Fibroblast of pulmonary artery (primary cell): ENCODE data around the gene WDFY1.

Source experiments
- DNase-seq: peaks from one replicate; pipeline ENCODE4 v3.0.0-alpha.2; 2010; ENCODE audit warnings: low read depth
- H3K4me3 ChIP-seq: replicated peaks from 2 replicates; pipeline ENCODE4 v1.5.1; 2011; ENCODE audit warnings: low read depth, mild to moderate bottlenecking, control low read depth, low read length, moderate library complexity
- TF ChIP-seq, protein P1 (sequence below): IDR thresholded peaks from 2 replicates; pipeline ENCODE4 v1.5.1; 2011; ENCODE audit warnings: mild to moderate bottlenecking, control low read depth, low read length, inconsistent platforms; ENCODE audit errors: missing control alignments

WDFY1 gene

DNA sequence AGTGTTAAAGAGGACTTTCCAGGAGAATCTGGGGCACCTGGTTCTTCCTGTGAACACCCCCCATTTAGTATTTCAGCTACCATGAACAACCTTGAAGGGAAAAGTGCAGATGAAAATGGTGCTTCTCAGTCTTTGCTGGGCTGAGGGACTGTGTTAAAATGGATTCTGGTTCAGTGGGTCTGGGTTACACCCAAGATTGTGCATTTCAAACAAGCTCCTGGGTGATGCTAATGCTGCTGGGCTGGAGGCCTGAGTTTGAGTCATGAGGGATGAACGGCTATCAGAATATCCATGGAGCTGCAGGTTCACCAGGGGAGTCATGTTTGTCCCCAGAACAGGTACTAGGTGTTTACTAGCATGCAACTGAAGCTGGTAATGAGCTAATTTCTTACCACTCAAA lies 36.1 kb upstream of the WDFY1 start:
- TF ChIP-seq, protein P1, sequence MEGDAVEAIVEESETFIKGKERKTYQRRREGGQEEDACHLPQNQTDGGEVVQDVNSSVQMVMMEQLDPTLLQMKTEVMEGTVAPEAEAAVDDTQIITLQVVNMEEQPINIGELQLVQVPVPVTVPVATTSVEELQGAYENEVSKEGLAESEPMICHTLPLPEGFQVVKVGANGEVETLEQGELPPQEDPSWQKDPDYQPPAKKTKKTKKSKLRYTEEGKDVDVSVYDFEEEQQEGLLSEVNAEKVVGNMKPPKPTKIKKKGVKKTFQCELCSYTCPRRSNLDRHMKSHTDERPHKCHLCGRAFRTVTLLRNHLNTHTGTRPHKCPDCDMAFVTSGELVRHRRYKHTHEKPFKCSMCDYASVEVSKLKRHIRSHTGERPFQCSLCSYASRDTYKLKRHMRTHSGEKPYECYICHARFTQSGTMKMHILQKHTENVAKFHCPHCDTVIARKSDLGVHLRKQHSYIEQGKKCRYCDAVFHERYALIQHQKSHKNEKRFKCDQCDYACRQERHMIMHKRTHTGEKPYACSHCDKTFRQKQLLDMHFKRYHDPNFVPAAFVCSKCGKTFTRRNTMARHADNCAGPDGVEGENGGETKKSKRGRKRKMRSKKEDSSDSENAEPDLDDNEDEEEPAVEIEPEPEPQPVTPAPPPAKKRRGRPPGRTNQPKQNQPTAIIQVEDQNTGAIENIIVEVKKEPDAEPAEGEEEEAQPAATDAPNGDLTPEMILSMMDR, result no peak
- no peak overlapping the region for H3K4me3 ChIP-seq
- DNase-seq, result no peak

DNA sequence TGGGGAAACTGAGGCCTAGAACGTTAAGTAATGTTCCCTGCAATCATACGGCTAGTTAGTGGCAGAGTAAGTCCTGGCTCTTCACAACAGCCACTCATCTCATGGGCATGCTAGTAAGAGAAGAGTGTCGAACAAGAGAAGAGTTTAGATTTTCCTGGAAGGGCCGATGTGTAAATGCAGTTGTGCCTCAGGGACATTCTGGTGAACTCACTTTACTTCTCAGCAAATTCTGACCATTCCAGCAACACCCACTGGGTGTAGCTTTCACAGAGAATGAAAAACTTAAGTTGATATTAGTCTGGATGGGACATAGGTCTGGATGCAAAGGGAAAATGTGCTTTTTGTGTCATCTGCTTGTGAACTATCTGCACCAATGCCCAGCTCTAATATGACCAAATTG lies 35.7 kb upstream of the WDFY1 start:
- no peak overlapping the region for H3K4me3 ChIP-seq
- TF ChIP-seq, protein P1, result no peak
- no peak for DNase-seq

DNA sequence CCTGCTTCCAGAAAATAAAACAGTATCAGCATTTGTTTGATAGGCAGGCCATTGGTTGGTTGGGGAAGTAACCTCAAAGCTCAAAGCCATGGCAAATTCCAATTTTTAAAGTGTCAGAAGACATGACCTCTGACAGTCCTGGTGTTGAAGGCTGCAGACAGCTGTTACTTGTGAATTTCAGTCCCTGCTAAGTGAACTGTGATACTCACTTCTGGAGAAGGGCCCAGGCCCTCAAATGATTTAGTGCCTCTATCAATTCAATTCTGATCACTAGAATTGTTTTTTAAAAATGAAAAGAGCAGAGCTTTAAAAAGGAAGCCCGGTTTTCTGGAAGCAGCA lies 35.2 kb upstream of the WDFY1 start:
- DNase-seq, result no peak
- TF ChIP-seq, protein P1, result no peak

DNA sequence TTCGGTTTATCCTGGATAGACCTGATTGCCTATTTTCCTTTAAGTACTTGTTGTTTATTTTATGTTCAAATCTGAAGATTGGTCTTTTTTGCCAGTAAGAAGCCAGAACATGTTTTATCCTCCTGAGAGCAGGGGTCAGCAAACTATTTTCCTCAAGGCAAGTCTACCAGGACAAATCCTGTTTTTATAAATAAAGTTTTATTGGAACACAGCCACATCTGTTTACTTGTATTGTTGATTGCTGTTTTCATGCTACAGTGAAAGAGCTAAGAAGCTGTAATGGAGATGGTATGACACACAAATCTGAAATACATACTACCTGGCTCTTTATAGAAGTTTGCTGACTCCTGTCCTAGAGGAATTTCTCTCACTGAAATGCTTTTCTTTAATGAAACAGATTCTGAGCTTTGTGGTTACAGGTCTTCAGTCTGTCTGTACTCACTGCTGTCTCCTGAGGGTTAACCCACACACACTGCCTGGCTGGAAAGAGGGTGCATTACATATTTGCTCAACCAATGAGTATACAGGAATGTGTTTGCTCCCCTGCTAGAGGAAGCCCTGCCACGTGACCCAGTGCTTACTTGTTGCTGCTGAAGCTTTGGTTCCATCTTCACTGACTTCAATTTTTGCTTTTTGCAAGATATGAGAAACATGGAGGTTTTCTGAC lies 34.7 kb upstream of the WDFY1 start:
- no peak overlapping the region for H3K4me3 ChIP-seq
- TF ChIP-seq, protein P1, result no peak
- no peak for DNase-seq

More for the DNA sequence above, 35.2 kb upstream of the WDFY1 start:
- no peak overlapping the region for H3K4me3 ChIP-seq

DNA sequence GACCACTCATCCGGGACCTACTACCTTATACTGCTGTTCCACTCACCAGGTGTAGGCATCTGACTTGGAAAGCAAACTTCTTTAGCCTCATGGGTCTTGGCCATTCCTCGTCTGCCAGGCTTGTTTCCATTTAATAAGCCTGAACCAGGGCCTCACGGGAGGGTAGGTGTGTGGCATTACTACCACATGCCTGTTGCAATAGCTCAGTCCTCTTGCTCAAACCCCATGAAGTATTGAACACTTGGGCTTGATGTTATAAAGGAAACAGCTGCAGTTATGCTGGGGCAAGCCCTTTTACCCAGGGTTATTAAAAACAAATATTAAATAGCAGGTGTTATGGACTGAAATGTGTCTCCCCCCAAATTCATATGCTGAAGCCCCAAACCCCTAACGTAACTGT lies 33.3 kb upstream of the WDFY1 start:
- DNase-seq, result no peak
- TF ChIP-seq, protein P1, result no peak
- H3K4me3 ChIP-seq, result no peak overlapping the region

DNA sequence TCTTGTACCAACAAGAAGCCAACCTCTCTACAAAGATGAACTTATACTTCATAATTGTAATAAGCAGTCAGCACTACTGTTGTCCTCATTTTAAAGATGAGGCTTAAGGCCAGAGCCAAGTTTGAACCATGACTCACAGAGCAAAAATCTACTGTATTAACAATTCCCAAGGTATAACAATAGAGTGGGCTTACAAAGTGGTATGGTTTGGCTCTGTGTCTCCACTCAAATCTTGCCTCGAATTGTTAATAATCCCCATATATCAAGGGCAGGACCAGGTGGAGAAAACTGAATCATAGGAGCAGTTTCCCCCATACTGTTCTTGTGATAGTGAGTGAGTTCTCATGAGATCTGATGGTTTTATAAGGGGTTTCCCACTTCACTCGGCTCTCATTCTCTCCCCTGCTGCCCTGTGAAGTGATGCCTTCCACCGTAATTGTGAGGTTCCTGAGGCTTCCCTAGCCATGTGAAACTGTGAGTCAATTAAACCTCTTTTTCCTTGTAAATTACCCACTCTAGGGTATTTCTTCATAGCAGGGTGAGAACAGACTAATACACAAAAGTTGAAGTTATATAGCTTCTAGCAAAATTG lies 31.6 kb upstream of the WDFY1 start:
- TF ChIP-seq, protein P1, result no peak
- peak; percentile 69 for DNase-seq

DNA sequence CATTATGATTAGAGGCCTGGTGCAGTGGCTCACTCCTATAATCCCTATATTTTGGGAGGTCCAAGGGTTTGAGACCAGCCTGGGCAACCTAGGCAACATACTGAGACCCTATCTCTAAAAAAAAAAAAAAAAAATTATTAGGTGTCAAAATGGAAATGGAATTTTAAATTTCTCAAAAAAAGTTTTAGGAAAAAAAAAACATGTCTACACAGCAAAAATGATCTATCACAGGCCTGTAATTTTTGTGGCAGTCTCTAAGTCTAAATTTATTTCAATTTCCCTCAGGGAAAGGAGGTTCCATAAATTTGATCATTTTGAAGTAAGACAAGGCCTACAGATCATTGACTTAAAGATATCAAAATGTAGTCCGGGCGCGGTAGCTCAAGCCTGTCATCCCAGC lies 28.5 kb upstream of the WDFY1 start:
- no peak overlapping the region for H3K4me3 ChIP-seq
- DNase-seq, result no peak
- TF ChIP-seq, protein P1, result no peak

More for the DNA sequence above, 31.6 kb upstream of the WDFY1 start:
- H3K4me3 ChIP-seq, result no peak overlapping the region
